ENCODE data around the gene ZNF341.
A peak's percentile ranks its signal among the peaks of the same experiment; 100 is the strongest.

ZNF341 gene

GRCh38 chr20:33837096-33837830, 105.5 kb downstream of the ZNF341 start:
- Histone ChIP-seq H3K4me1 (peaks cover 29% of the 10 kb centered on the region), H3K4me2 (ENCODE audit: low read length) (no peak overlapping the region), H2AFZ (no peak overlapping the region), H3K27ac (no peak overlapping the region), H3K27me3 (ENCODE audit: control insufficient read depth, insufficient read depth, low read length) (no peaks in the 10 kb centered on the region), H3K4me3 (ENCODE audit: low read depth, low read length) (no peak overlapping the region), H3K9ac (no peak overlapping the region), H3K36me3 (ENCODE audit: control insufficient read depth, insufficient read depth, low read length) (no peaks in the 10 kb centered on the region), H3K79me2 (peaks cover 72% of the 10 kb centered on the region), H3K9me3 (ENCODE audit: control insufficient read depth, low read length) (no peaks in the 10 kb centered on the region)
- no peak for TF ChIP-seq CTCF (IDR thresholded peaks at IDR 0.05)

DNA sequence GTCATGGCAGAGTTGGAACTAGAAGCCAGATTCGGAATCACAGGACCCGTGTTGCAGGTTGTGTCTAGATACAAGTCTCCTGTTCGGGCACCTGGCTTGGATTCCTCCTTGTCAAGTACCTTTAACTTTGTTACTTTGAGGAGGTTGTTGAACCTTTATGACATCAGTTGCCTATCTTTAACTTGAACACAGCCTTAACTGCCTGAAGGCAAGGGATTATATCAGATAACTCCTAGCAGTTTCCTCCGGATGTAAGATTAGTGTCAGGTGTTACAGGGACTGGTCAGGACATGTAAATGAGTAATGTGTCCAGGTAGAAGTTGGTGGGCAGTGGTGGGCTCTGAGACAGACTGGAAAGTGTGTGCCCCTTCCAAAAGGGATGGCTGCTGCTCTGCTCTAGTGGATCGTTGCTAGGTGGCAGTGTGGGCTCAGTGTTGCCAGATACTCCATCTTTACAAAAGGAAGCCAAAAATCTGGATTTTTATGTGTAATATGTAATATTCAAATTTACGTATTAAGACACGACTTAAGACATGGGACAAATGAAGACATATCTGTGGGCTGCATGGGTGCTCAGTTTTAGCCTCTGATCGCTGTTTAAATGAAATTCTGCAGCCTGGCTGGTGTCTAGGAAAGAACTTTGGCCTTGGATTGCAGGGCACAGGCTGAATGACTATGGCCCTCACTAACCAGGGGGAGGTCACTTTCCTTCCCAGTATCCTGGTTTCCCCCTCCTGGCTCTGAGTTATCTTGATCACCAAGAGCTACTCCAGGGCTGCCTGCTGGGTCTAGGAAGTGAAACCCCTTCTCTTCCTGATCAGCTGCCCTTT, 106.5 kb downstream of the ZNF341 start:
- Histone ChIP-seq H3K27ac (no peak overlapping the region), H3K79me2 (peaks cover 68% of the 10 kb centered on the region), H3K9me3 (ENCODE audit: control insufficient read depth, low read length) (no peaks in the 10 kb centered on the region), H3K4me3 (ENCODE audit: low read depth, low read length) (no peak overlapping the region), H2AFZ (no peak overlapping the region), H3K36me3 (ENCODE audit: control insufficient read depth, insufficient read depth, low read length) (no peaks in the 10 kb centered on the region), H3K4me1 (peaks cover 35% of the 10 kb centered on the region), H3K4me2 (ENCODE audit: low read length) (peak overlapping the region; percentile 26), H3K9ac (no peak overlapping the region), H3K27me3 (ENCODE audit: control insufficient read depth, insufficient read depth, low read length) (no peaks in the 10 kb centered on the region)
- TF ChIP-seq CTCF (IDR thresholded peaks at IDR 0.05): no peak

GRCh38 chr20:33839591-33839990, 107.8 kb downstream of the ZNF341 start:
- H2AFZ ChIP-seq: no peak overlapping the region
- no peaks in the 10 kb centered on the region for H3K36me3 ChIP-seq (ENCODE audit: control insufficient read depth, insufficient read depth, low read length)
- H3K4me1 ChIP-seq: peaks cover 42% of the 10 kb centered on the region
- H3K9ac ChIP-seq: no peak overlapping the region
- H3K27me3 ChIP-seq (ENCODE audit: control insufficient read depth, insufficient read depth, low read length): no peaks in the 10 kb centered on the region
- no peaks in the 10 kb centered on the region for H3K9me3 ChIP-seq (ENCODE audit: control insufficient read depth, low read length)
- H3K79me2 ChIP-seq: peaks cover 73% of the 10 kb centered on the region
- no peak for TF ChIP-seq CTCF (IDR thresholded peaks at IDR 0.05)
- H3K27ac ChIP-seq: no peak overlapping the region
- no peak overlapping the region for H3K4me3 ChIP-seq (ENCODE audit: low read depth, low read length)
- H3K4me2 ChIP-seq (ENCODE audit: low read length): no peak overlapping the region

DNA sequence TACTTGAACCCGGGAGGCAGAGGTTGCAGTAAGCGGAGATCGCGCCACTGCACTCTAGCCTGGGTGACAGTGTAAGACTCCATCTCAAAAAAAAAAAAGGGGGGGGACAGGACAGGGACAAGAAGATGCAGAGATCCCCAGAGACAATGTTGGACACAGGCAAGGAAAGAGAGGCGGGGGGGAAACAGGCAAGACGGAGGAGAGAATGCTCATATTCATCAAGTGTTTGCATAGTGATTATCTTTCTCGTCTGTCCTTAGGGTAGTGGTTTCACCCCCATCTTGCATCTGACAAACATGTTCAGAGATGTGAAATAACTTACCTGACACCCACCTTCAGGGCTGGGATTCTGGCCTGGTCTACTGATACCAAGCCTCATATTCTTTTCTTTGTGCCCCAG, 108.4 kb downstream of the ZNF341 start:
- Histone ChIP-seq H3K9me3 (ENCODE audit: control insufficient read depth, low read length) (no peaks in the 10 kb centered on the region), H3K27me3 (ENCODE audit: control insufficient read depth, insufficient read depth, low read length) (no peaks in the 10 kb centered on the region), H3K4me3 (ENCODE audit: low read depth, low read length) (no peak overlapping the region), H3K36me3 (ENCODE audit: control insufficient read depth, insufficient read depth, low read length) (no peaks in the 10 kb centered on the region), H3K9ac (no peak overlapping the region), H2AFZ (no peak overlapping the region), H3K27ac (no peak overlapping the region), H3K4me2 (ENCODE audit: low read length) (no peak overlapping the region), H3K4me1 (peaks cover 42% of the 10 kb centered on the region), H3K79me2 (peaks cover 74% of the 10 kb centered on the region)
- TF ChIP-seq CTCF (IDR thresholded peaks at IDR 0.05): no peak
